H9 (cell line): Measurements from ENCODE around the gene BEGAIN. TPM values are rescaled to one million over a fixed set of nuclear protein-coding genes. Genes with fewer than 3 reads are reported as not detected.

ENCODE experiments used
- DNase-seq: peaks from one replicate; pipeline ENCODE4 v3.0.0-alpha.2; 2017
- H2AFZ ChIP-seq: one replicate; pipeline ENCODE4 v1.6.1; 2013; ENCODE audit warnings: mild to moderate bottlenecking, low read length, control low read depth, moderate library complexity
- H2AK5ac ChIP-seq: 2 replicates; pipeline ENCODE4 v1.6.1; 2013; ENCODE audit warnings: low read length, control low read depth, mixed read lengths; ENCODE audit not compliant: insufficient read length
- H2BK120ac ChIP-seq: one replicate; pipeline ENCODE4 v1.6.1; 2013; ENCODE audit warnings: low read depth, mild to moderate bottlenecking, low read length, control low read depth, inconsistent platforms; ENCODE audit not compliant: poor library complexity, severe bottlenecking
- H2BK12ac ChIP-seq: 2 replicates; pipeline ENCODE4 v1.6.1; 2013; ENCODE audit warnings: low read length, control low read depth, mixed read lengths, low read depth; ENCODE audit not compliant: insufficient read length
- H2BK15ac ChIP-seq: 2 replicates; pipeline ENCODE4 v1.6.1; 2013; ENCODE audit warnings: low read depth, low read length, control low read depth
- H2BK20ac ChIP-seq: one replicate; pipeline ENCODE4 v1.6.1; 2013; ENCODE audit warnings: low read depth, mild to moderate bottlenecking, low read length, control low read depth, inconsistent platforms; ENCODE audit not compliant: poor library complexity, severe bottlenecking
- H2BK5ac ChIP-seq: 2 replicates; pipeline ENCODE4 v1.6.1; 2013; ENCODE audit warnings: low read length, control low read depth, mixed read lengths; ENCODE audit not compliant: insufficient read length
- H3K14ac ChIP-seq: 2 replicates; pipeline ENCODE4 v1.6.1; 2013; ENCODE audit warnings: low read length, control low read depth; ENCODE audit not compliant: insufficient read depth
- H3K18ac ChIP-seq: 2 replicates; pipeline ENCODE4 v1.6.1; 2013; ENCODE audit warnings: low read depth, mild to moderate bottlenecking, mixed read lengths, low read length, control low read depth; ENCODE audit not compliant: insufficient read length
- H3K23ac ChIP-seq: 2 replicates; pipeline ENCODE4 v1.6.1; 2013; ENCODE audit warnings: low read length, control low read depth, mixed read lengths, low read depth; ENCODE audit not compliant: insufficient read length
- H3K23me2 ChIP-seq: 2 replicates; pipeline ENCODE4 v1.6.1; 2013; ENCODE audit warnings: low read depth, mild to moderate bottlenecking, mixed read lengths, low read length, control low read depth; ENCODE audit not compliant: insufficient read length, poor library complexity, severe bottlenecking
- H3K27ac ChIP-seq: 2 replicates; pipeline ENCODE4 v1.5.1; 2013; ENCODE audit warnings: low read length, control low read depth, mixed read lengths, low read depth; ENCODE audit not compliant: insufficient read length
- H3K27me3 ChIP-seq: 2 replicates; pipeline ENCODE4 v1.6.1; 2013; ENCODE audit warnings: low read length, control low read depth, inconsistent platforms; ENCODE audit not compliant: insufficient read depth
- H3K4ac ChIP-seq: 2 replicates; pipeline ENCODE4 v1.6.1; 2013; ENCODE audit warnings: low read depth, mild to moderate bottlenecking, control low read depth, inconsistent platforms, low read length, moderate library complexity
- H3K4me1 ChIP-seq: 2 replicates; pipeline ENCODE4 v1.6.1; 2013; ENCODE audit warnings: low read length, control low read depth, inconsistent platforms; ENCODE audit not compliant: insufficient read depth
- H3K4me2 ChIP-seq: 2 replicates; pipeline ENCODE4 v1.6.1; 2013; ENCODE audit warnings: low read length, control low read depth, mixed read lengths; ENCODE audit not compliant: insufficient read length, insufficient read depth
- H3K56ac ChIP-seq: 2 replicates; pipeline ENCODE4 v1.6.1; 2013; ENCODE audit warnings: low read depth, mild to moderate bottlenecking, mixed read lengths, low read length, control low read depth; ENCODE audit not compliant: insufficient read length
- H3K79me1 ChIP-seq: 2 replicates; pipeline ENCODE4 v1.6.1; 2013; ENCODE audit warnings: low read depth, mild to moderate bottlenecking, moderate library complexity, low read length, control low read depth, inconsistent platforms; ENCODE audit not compliant: insufficient read depth, poor library complexity, severe bottlenecking
- H3K79me2 ChIP-seq: 2 replicates; pipeline ENCODE4 v1.6.1; 2013; ENCODE audit warnings: low read length, control low read depth, inconsistent platforms; ENCODE audit not compliant: insufficient read depth
- H3K9ac ChIP-seq: 2 replicates; pipeline ENCODE4 v1.6.1; 2013; ENCODE audit warnings: low read length, control low read depth, mixed read lengths; ENCODE audit not compliant: insufficient read length; ENCODE audit errors: extremely low read depth
- H3K9me3 ChIP-seq: one replicate; pipeline ENCODE4 v1.6.1; 2013; ENCODE audit warnings: low read depth, low read length, inconsistent platforms; ENCODE audit not compliant: control insufficient read depth
- H3T11ph ChIP-seq: one replicate; pipeline ENCODE4 v1.6.1; 2013; ENCODE audit warnings: mild to moderate bottlenecking, low read length, control low read depth, inconsistent platforms
- H4K20me1 ChIP-seq: one replicate; pipeline ENCODE4 v1.6.1; 2013; ENCODE audit not compliant: control insufficient read depth, insufficient read length, insufficient read depth
- H4K5ac ChIP-seq: 2 replicates; pipeline ENCODE4 v1.6.1; 2013; ENCODE audit warnings: low read depth, mild to moderate bottlenecking, mixed read lengths, low read length, control low read depth; ENCODE audit not compliant: insufficient read length
- H4K8ac ChIP-seq: replicated peaks from 2 replicates; pipeline ENCODE4 v1.6.1; 2013; ENCODE audit warnings: low read length, control low read depth, mixed read lengths, low read depth; ENCODE audit not compliant: insufficient read length
- H4K91ac ChIP-seq: 2 replicates; pipeline ENCODE4 v1.6.1; 2013; ENCODE audit warnings: low read depth, mild to moderate bottlenecking, moderate library complexity, mixed read lengths, low read length, control low read depth; ENCODE audit not compliant: insufficient read length
- H3K27ac Mint-ChIP-seq, 3 experiments: 2 replicates in 2 of 3; 3 replicates in 1 of 3; pipeline ENCODE4 v1.8.0; 2020 to 2021; ENCODE audit warnings: mixed read lengths in 3 of 3, mild to moderate bottlenecking in 1 of 3, moderate library complexity in 1 of 3
- H3K27me3 Mint-ChIP-seq: 2 replicates; pipeline ENCODE4 v1.8.0; 2021; ENCODE audit warnings: low read depth, mild to moderate bottlenecking, moderate library complexity, mixed read lengths
- H3K36me3 Mint-ChIP-seq, 3 experiments: 2 replicates in 2 of 3; 3 replicates in 1 of 3; pipeline ENCODE4 v1.8.0; 2020 to 2021; ENCODE audit warnings: low read depth in 3 of 3, mixed read lengths in 3 of 3; ENCODE audit not compliant: insufficient read depth in 1 of 3
- H3K4me1 Mint-ChIP-seq, 2 experiments: 2 replicates each; pipeline ENCODE4 v1.8.0; 2020; ENCODE audit warnings: mixed read lengths in 2 of 2
- H3K4me3 Mint-ChIP-seq, 2 experiments: 2 replicates in 1 of 2; 3 replicates in 1 of 2; pipeline ENCODE4 v1.8.0; 2020 to 2021; ENCODE audit warnings: mild to moderate bottlenecking in 2 of 2, mixed read lengths in 2 of 2, moderate library complexity in 1 of 2
- H3K9me3 Mint-ChIP-seq, 2 experiments: 2 replicates in 1 of 2; 3 replicates in 1 of 2; pipeline ENCODE4 v1.8.0; 2020; ENCODE audit warnings: mild to moderate bottlenecking in 2 of 2, mixed read lengths in 2 of 2, moderate library complexity in 1 of 2
- WGBS: extraction: QIAGEN DNeasy Blood & Tissue Kit; methylation state at CpG from one replicate; pipeline ENCODE4 v1.1.7; 2013; ENCODE audit warnings: missing lambda C conversion rate, low lambda C conversion rate, mixed read lengths; ENCODE audit not compliant: insufficient read length; ENCODE audit errors: extremely low coverage; 5-methylcytosine and 5-hydroxymethylcytosine counted together
- total RNA-seq: library from RNA; stranded (reverse); gene quantifications from 2 replicates; pipeline ENCODE4 v1.2.1, GENCODE V29; 2021
- TF ChIP-seq, protein P1 (sequence below): fragments of 200-600 bp; sonication (generic); conservative IDR thresholded peaks from 3 replicates; pipeline ENCODE4 v1.8.0; 2021; ENCODE audit warnings: antibody characterized with exemption, mild to moderate bottlenecking

The BEGAIN gene
- total RNA-seq, 1 experiment from 2014 or later = 2.6 TPM

DNA sequence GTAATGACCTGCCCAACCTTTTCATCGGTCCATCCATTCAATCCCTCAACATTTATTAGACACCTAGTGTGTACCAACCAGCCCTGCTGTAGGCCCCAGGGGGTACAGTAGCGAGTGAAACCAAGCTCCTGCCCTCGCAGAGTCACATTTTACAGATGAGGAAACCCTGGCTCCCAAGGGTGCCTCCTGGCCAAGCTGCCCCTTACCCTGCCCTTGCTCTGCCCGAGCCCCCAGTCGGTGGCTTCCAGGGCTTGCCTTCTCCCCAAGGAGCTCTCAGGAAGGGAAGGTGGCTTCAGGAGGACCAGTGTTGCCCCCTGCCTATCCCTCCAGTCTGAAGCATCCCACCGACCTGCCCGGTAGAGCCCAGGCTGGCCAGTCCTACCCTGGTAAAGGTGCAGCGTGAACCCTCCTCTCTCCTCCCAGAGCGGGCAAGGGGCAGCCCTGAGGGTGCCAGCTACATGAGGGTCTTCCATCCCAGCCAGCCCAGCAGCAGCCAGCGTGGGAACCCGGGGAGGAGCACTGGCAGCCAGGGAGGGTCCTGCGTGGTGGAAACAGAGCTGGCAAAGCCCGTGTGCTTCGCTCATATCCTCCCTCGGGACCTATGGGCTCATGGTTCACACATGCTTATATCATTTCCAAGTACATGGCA is 670 bp upstream of the BEGAIN start:
- Histone ChIP-seq H4K5ac (no peak overlapping the region), H2BK120ac (no peak overlapping the region), H3T11ph (no peak overlapping the region), H3K27me3 (peaks cover 6% of the 10 kb centered on the region; the same call in 1 of the 2 replicates), H4K8ac (no peak overlapping the region), H2BK5ac (no peak overlapping the region), H3K23ac (no peak overlapping the region), H3K79me2 (no peaks in the 10 kb centered on the region), H2BK15ac (no peak overlapping the region), H3K9me3 (no peaks in the 10 kb centered on the region), H2BK12ac (no peak overlapping the region), H2AFZ (no peak overlapping the region), H4K91ac (no peak overlapping the region), H3K9ac (no peak overlapping the region), H4K20me1 (no peaks in the 10 kb centered on the region), H3K27ac (no peak overlapping the region), H3K79me1 (no peaks in the 10 kb centered on the region), H3K4me1 (no peaks in the 10 kb centered on the region), H3K23me2 (peaks cover 6% of the 10 kb centered on the region), H3K18ac (no peak overlapping the region), H3K4ac (no peak overlapping the region), H2BK20ac (no peak overlapping the region), H2AK5ac (no peak overlapping the region), H3K14ac (no peak overlapping the region), H3K4me2 (no peak overlapping the region), H3K56ac (no peak overlapping the region)
- no peak for DNase-seq
- Mint-ChIP-seq H3K27ac (no peak overlapping the region), H3K4me1 (peaks cover 6 to 16% of the 10 kb centered on the region in 2 experiments; a peak in 3 of 4 replicates), H3K27me3 (peaks cover 75% of the 10 kb centered on the region), H3K36me3 (no peaks in the 10 kb centered on the region), H3K9me3 (no peaks in the 10 kb centered on the region), H3K4me3 (peak overlapping the region; percentile 52 to 81)
- no CpG with 5 or more reads among the region's 15 CpGs for whole genome bisulfite sequencing
- TF ChIP-seq, protein P1, sequence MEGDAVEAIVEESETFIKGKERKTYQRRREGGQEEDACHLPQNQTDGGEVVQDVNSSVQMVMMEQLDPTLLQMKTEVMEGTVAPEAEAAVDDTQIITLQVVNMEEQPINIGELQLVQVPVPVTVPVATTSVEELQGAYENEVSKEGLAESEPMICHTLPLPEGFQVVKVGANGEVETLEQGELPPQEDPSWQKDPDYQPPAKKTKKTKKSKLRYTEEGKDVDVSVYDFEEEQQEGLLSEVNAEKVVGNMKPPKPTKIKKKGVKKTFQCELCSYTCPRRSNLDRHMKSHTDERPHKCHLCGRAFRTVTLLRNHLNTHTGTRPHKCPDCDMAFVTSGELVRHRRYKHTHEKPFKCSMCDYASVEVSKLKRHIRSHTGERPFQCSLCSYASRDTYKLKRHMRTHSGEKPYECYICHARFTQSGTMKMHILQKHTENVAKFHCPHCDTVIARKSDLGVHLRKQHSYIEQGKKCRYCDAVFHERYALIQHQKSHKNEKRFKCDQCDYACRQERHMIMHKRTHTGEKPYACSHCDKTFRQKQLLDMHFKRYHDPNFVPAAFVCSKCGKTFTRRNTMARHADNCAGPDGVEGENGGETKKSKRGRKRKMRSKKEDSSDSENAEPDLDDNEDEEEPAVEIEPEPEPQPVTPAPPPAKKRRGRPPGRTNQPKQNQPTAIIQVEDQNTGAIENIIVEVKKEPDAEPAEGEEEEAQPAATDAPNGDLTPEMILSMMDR = no peak
